AG09309 (cell line): ENCODE data around the gene TAF11L7.
"Not testable (repeated sequence)": the region's sequence is repeated elsewhere in the genome, so short reads cannot be mapped to it uniquely, and the experiment has no call there.

Experiments used
- DNase-seq: peaks from one replicate; pipeline ENCODE4 v3.0.0-alpha.2; 2010; ENCODE audit warnings: low read depth
- H3K4me3 ChIP-seq: 2 replicates; pipeline ENCODE4 v1.5.1; 2011; ENCODE audit warnings: mild to moderate bottlenecking, low read depth, low read length, moderate library complexity; ENCODE audit not compliant: control insufficient read depth
- CTCF ChIP-seq: IDR thresholded peaks from 2 replicates; pipeline ENCODE4 v1.5.1; 2011; ENCODE audit warnings: mild to moderate bottlenecking, low read depth, low read length, inconsistent platforms; ENCODE audit not compliant: insufficient read depth, control insufficient read depth; ENCODE audit errors: missing control alignments

Gene TAF11L7

GRCh38 chr5:17585658-17586057 is at the start of gene TAF11L7:
TAF11L7 (minus strand) TSS chr5:17585758.
- not testable (repeated sequence) for DNase-seq, H3K4me3 ChIP-seq

- DNase-seq = no peak
- no peak for TF ChIP-seq CTCF
- H3K4me3 ChIP-seq = no peak within 1 kb of the TSS
Measured at GRCh38 chr5:17634160-17634559, 48.6 kb upstream of the TAF11L7 start, which contains the start of gene TAF11L14. TAF11L14 (plus strand) TSS chr5:17634460.

- not testable (repeated sequence) for H3K4me3 ChIP-seq, DNase-seq
Measured at GRCh38 chr5:17631788-17632187, 46.2 kb upstream of the TAF11L7 start, which contains the start of gene TAF11L13. TAF11L13 (plus strand) TSS chr5:17632088.

GRCh38 chr5:17625686-17626085 is 40.1 kb upstream of the TAF11L7 start:
- no peak for TF ChIP-seq CTCF
- no peak overlapping the region for H3K4me3 ChIP-seq
- no peak for DNase-seq

- H3K4me3 ChIP-seq = no peak overlapping the region
- no peak for TF ChIP-seq CTCF
- no peak for DNase-seq
Measured at GRCh38 chr5:17620627-17621026, 35.1 kb upstream of the TAF11L7 start.

- no peak for DNase-seq
- no peak for TF ChIP-seq CTCF
- no peak overlapping the region for H3K4me3 ChIP-seq
Measured at GRCh38 chr5:17619354-17619753, 33.8 kb upstream of the TAF11L7 start.

- TF ChIP-seq CTCF = no peak
Measured at GRCh38 chr5:17614872-17615605, 29.5 kb upstream of the TAF11L7 start.

GRCh38 chr5:17610092-17610491 is 24.5 kb upstream of the TAF11L7 start, which contains the start of gene TAF11L12:
TAF11L12 (plus strand) TSS chr5:17610392.
- not testable (repeated sequence) for DNase-seq, H3K4me3 ChIP-seq

More at GRCh38 chr5:17614872-17615605, 29.5 kb upstream of the TAF11L7 start:
- no peak overlapping the region for H3K4me3 ChIP-seq
- no peak for DNase-seq

- not testable (repeated sequence) for H3K4me3 ChIP-seq, DNase-seq
Measured at GRCh38 chr5:17607461-17607860, 21.9 kb upstream of the TAF11L7 start.
